Cardiac fibroblast (primary cell): ENCODE results near the gene ECPAS.

Source experiments
- DNase-seq, 2 donors: peaks; one replicate each; pipeline versions ENCODE4 v3.0.0 to v3.0.0-alpha.2; 2010; ENCODE audit warnings: low read depth in 2 of 2
- H3K4me3 ChIP-seq, 2 donors: replicated peaks in 1 of 2; 1 replicate in 1 of 2; 2 replicates in 1 of 2; pipeline ENCODE4 v1.5.1; 2011; ENCODE audit warnings: low read depth in 2 of 2, low read length in 2 of 2, mild to moderate bottlenecking in 2 of 2, moderate library complexity in 1 of 2
- CTCF ChIP-seq: IDR thresholded peaks from one replicate; pipeline ENCODE4 v1.5.1; 2011; ENCODE audit warnings: low read depth, mild to moderate bottlenecking, low read length, inconsistent platforms

The ECPAS gene

GRCh38 chr9:111320631-111321030, 163.6 kb downstream of the ECPAS start:
- TF ChIP-seq CTCF = no peak
- H3K4me3 ChIP-seq = no peak overlapping the region
- no peak for DNase-seq

- TF ChIP-seq CTCF = no peak
- DNase-seq = peak in 1 of 2 donors; percentile 51
- H3K4me3 ChIP-seq = no peak overlapping the region
Observed at GRCh38 chr9:111316796-111317195, 167.4 kb downstream of the ECPAS start.
